NCI-H2196 (cell line): Measurements from ENCODE around the gene PPP2R5D.
"Not testable (repeated sequence)": the region's sequence is repeated elsewhere in the genome, so short reads cannot be mapped to it uniquely, and the experiment has no call there.

Source experiments
- DNase-seq: peaks from one replicate; lab custom pipeline; 2025; ENCODE audit not compliant: unreplicated experiment; lab: John Stamatoyannopoulos, UW

PPP2R5D gene

DNA sequence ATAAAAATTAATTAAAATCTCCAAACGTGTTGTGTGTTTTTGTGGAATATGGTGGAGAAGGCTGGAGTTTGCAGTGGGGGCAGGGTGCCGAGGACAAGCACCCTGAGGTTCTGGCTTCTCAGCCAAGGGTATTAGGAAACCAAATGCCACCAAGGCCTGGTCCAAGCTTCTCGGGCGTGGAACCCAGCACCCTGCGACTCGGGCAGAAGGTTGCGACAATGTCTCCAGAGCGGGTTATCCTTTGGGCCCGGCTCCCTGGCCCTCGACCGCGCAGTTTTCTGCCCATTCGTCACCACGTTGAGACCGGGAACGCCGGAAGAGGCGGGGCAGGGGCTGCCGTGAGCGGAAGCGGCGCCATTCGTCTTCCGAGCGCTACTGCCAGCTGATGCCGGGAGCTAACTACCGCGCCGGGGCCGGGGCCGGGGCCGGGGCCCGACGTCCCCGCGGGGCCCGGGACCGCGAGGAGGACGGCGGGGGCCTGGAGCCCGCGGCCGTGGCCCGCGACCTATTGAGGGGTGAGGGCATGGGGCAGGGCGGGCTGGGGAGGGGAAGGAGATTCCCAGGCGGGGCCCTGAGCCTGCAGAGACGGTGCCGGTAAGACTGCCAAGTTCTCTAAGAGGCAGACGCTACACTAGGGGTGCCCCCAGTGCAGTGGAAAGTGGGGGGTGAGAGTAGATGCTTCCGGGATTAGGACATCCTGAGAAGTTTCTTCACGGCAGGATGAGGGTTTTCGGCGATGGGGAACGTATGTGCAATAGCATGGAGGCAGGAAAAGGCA lies 37.1 kb downstream of the PPP2R5D start, which contains the start of gene RRP36:
TSS of gene RRP36 (plus strand) at position 354 of the 778 bp plus-strand sequence. CDS start at position 386, 32 bp downstream.
- peak; percentile 87 for DNase-seq

DNA sequence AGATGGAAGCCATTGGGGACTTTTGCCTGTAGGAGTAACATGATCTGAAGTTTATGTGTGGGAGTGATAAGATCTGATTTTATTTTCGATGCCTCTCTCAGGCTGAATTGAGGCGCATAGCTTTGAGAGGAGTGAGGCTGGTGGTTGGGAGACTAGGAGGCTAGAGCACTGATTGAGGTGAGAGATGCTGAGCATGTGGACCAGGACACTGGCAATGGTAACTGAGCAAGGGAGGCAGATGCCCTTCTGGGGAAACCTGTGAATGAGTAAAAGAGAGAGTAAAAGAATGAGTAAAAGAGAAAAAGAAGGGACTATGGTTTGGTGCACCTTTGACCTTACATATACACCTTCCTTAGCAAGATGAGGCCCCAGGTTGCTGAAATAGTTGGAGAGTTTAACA lies 40.1 kb downstream of the PPP2R5D start:
- DNase-seq: no peak

DNA sequence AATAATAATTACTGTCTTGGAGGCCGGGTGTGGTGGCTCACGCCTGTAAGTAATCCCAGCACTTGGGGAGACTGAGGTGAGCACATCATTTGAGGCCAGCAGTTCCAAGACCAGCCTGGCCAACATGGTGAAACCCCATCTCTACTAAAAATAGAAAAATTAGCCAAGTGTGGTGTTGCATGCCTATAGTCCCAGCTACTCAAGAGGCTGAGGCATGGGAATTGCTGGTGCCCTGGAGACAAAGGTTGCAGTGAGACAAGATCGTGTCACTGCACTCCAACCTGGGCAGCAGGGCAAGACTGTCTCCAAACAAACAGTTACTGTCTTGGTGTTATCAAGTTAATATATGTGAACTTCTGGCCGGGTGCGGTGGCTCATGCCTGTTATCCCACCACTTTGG lies 42.0 kb downstream of the PPP2R5D start:
- DNase-seq: no peak

DNA sequence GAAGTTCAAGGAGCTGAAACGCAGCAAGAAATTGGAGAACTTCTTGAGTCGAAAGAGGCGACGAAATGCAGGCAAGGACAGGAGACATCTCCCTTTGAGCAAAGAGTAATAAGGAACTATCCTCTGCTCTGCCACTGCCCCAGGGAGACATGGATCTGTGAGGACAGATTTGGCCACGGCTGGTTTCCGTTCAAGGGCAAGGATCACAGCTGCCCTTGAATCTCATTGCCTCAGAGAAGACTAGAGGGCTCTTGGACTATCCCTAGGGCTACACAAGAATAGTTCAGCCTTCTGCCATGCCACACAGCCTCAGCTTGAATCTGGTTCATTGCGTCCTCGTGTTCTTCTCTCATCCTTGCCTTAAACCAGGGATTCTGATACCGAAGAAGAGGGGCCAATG lies 44.8 kb downstream of the PPP2R5D start:
- no peak for DNase-seq

DNA sequence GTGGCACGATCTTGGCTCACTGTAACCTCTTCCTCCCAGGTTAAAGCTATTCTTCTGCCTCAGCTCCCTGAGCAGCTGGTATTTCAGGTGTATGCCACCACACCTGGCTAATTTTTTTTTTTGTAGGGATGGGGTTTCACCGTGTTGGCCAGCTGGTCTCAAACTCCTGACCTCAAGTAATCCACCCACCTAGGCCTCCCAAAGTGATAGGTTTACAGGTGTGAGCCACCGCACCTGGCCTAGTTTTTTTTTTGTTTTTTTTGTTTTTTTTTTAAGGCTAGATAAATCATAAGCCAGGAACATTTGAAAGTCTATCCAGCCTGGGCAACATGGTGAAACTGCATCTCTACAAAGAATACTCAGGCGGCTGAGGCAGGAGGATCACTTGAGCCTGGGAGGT lies 48.0 kb downstream of the PPP2R5D start:
- DNase-seq: no peak

DNA sequence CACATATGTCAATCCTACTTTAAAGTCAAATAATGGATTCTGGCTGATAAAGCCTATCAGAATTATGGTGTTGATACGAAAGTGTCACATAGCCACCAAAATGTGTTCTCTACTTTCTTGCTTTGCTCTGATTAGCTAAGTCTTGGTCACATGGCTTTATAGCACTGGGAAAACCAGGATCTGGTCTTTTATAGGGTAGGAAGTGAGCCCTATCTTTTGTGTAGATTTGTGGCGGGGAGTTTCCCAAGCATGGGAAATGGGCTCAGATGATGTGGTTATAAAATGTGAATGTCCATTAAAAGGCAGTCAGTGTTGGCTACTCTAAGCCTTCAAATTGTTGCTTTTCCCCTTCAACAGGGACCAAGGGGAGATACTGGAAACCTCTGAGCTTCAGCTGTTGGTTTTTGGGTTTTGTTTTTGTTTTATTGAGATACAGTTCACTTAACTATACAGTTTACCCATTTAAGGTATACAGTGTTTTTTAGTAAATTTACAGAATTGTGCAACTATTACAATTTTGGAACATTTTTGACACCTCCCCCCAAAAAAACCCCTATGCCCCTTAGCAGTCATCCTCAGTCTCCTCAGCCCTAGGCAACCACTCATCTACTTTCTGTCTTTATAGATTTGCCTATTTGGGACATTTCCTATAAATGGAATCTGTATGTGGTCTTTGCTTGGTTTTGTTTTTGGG lies 49.3 kb downstream of the PPP2R5D start:
- no peak for DNase-seq

DNA sequence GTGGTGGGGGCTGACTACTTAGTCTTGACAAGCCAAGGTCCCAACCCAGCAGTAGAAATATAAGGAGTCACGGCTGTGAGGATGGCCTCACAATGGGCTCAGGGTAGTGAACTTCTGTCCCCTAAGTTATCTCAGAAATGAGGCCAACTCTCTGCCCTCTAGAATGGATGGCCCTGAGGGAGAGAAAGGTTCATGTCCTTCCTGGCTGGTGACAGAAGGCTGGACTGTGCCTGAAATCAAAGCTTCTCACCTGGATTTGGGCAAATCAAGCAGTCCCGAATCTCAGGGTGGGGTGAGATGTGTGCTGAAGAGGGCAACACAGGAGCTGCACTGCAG lies 49.8 kb downstream of the PPP2R5D start:
- DNase-seq: no peak

DNA sequence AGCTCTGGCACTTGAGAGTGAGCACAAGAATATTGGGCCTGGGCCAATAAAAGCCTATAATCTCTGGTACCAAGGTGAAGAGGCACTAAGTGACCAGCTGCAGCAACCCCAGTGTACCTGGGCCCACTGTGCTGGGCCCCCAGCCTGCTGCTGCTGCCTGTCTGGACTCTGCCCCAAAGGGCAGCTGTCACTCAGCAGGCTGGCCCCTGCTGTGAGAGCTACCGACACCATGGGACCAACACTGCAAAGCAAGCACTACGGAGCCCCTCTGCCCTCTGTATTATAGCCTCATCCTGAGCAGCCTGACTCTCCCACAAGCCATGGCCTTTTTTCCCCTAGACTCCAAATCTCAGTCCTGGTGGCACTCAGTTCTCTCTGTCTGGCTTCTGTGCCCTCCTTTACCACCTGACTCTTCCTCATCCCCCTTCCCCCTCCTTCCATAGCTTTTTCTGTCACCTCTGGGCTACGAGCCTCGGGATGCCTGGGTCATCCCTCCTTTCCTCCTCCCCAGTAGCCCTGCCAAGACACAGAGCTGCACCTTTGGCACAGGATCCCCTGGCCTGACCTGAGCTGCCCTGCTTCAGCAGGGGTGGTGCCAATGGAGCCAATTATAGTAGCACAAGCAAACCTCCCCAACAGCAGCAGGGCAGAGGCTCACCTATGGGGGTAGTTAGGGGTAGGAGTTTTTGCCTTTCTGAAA lies 51.3 kb downstream of the PPP2R5D start:
- no peak for DNase-seq

DNA sequence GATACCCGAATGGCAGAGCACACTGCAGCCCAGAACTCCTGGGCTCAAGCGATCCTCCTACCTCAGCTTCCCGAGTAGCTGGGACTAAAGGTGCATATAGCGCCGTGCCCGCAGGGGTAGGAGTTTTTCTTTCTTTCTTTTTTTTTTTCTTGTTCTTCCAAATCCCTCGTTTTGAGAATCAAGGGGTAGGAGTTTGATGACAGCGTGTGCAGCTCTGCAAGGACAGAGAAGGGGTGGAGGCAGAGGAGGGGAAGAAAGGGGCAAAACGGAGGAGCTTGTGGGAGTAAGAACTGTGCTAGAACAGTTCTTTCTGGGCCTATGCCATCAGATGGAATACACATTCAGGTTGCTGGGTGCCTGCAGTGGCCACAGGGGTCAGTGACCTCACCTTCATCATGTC lies 52.3 kb downstream of the PPP2R5D start:
- no peak for DNase-seq

DNA sequence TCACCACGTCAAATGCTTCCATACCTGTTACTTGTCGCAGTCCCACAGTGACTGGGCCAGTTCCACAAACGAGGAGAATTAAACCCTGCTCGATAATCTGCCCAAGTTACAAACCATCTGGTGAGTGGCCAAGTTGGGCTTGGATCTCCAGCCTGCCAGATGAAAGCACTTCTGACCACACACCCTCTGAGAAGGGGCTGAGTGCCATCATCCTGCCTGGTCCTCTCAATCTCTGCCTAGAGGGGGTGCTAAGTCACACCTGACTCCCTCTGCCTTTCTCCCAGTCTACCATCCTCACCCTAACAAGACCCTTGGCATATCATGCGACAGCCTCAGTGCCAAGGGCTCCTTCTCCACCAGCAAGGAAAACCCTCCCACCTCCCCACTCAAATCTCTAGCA lies 52.8 kb downstream of the PPP2R5D start:
- DNase-seq: no peak

DNA sequence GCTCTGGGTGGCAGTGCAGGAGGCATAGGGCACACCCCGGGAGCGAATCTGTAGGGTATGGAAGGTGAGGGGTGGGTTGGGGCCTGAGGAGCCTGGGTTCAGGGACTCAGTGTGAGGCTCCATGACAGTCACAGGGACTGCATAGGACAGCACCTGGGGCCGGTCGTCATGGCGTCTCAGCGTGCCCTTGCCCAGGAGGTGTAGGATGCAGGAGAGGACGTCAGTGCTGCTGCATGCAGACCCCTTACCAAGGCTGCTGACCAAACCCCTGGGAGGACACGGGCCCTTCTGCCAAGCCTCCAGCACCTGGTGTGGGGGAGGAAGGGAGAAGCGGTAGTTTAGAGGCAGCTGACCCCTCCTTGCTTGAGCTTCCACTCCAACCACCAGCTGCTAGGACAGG lies 53.3 kb downstream of the PPP2R5D start:
- no peak for DNase-seq

DNA sequence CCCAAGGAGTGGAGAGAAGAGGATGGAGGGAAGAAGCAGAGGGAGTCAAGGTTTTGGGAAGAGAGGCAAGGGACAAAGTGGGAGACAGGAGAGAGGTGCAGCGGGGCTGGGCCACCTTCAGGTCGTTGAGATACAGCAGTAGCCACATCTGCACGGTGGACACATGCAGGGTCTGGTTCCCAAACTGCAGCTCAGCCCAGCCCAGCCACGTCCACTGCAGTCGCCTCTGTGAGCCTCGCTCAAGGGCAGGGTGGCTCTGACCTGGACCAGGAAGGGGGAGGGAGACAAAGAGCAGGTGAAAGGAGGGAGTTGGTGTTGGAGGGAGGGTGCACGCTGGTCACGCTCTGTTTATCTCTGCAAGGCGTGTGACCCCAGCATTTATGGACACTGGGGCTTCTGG lies 54.4 kb downstream of the PPP2R5D start:
- DNase-seq: no peak

DNA sequence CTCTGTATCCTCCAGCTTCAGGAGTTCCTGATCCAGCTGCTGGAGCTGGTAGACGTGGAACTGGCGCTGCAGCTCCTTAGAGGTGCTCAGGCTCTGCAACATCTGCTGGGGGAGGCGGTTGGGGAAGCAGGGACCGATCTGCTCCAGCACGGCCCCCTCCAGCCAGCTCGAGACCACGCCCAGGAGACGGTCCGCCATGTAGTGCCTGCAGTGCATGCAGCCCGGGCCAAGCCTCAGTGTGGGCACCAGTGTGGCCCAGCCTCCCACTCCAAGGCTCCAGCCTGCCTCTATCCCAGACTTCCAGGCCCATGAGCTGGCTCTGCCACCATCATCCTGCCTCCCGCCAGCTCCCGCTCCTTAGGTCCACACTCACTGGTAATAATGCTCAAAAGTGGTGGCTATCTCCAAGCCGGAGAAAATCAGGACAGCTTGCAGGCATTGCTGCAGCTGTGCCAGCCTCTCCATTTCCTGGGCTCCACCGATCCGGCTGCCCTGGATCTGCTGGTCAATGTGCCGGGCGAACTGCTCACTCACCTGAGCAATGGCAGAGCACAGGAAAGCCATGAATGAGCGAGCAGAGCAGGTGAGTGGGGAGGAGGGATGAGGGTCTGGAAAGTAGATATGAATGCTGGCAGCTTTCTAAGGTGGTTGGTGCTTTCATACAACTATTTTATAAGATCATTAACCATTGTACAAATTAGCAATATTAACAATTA lies 56.3 kb downstream of the PPP2R5D start:
- DNase-seq: no peak

DNA sequence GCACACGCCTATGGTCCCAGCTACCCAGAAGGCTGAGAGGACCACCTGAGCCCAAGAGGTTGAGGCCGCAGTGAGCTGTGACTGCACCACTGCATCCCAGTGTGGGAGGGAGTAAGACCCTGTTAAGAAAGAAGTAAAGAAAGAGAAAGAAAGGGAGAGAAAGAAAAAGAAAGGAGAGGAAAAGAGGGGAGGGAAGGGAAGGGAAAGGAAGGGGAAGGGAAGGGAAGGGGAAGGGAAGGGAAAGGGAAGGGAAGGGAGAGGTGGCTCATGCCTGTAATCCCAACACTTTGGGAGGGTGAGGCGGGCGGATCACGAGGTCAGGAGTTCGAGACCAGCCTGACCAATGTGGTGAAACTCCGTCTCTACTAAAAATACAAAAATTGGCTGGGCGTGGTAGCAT lies 57.1 kb downstream of the PPP2R5D start:
- not testable (repeated sequence) for DNase-seq

DNA sequence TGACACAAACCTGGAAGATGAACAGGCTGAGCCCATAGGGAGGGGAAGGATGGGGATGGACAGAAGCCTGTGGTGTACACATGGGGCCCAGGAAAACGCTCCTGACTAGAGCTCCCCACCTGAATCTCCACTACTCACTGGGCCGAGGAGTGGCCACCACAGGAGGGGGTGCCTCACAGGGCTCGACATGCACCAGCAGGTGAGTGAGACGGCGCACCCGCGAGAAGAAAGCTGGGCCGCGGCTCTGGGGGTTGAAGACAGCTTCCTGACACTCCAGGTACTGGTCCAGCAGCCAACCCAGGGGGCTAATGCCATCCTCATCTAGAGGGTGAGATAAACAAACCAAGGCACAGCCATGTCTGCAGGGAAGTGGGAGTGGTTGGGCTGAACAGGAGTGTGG lies 58.9 kb downstream of the PPP2R5D start:
- no peak for DNase-seq

DNA sequence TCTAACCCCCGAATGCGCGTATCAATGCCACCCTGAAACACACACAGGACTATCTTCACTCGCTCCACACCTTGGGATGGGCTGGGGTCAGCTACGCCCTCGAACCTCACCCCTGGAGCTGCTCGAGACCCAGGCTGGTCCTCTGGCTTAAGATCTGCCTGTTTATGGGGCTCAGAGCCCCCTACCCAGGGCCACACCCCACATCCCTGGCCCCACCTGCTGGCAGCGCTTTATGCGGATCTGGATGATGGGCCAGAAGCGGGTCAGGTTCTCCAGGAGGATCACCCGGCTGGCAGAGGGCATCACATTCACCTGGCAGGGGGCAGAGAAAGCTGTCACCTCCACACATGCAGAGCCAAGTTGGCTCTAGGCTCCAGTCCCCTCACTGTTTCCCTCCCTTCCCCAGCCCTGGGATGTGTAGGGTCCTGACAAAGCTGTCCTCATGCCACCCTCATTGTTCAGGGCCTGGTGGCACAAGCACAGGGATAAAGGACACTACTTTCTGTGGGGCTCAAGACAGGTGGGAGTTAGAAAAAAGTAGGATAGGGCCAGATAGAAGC lies 61.1 kb downstream of the PPP2R5D start:
- DNase-seq: no peak

DNA sequence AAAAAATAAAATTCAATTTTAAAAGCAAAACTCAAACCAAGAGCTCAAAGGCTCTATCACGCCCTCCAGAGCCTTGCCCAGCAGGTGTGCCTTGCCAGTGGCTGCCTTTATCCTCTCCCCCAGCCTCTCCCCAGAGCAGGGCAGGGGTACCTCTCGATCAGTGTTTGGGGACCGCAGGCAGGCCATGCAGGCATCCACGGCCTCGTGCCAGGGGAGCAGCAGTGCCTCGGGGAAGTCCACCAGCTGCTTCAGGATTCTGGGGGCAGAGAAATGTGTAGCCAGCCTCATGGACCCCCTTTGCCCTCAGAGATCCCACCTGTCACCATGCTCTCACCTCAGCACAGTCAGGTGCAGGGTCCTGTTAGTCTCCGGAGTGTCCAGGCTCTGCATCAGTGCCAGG lies 63.6 kb downstream of the PPP2R5D start:
- DNase-seq: no peak

DNA sequence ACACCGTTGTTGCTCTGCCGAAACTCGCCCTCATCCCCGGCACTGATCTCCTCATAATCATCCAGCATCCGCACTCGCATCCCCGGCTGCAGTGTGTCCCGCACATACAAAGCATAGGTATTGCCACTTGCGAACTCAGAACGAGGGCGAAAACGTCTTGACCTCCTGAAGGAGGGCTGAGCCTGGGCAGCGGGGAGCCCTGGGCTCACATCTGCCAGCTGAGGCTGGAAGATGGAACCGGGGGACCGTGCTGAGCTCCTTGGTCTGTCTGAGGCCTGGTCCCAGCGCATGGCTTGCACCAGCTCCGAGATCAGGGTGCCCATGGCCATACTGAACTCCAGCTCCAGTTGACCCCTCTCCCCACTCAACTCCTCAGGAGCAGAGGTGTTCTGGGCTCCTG lies 66.6 kb downstream of the PPP2R5D start:
- DNase-seq: no peak

DNA sequence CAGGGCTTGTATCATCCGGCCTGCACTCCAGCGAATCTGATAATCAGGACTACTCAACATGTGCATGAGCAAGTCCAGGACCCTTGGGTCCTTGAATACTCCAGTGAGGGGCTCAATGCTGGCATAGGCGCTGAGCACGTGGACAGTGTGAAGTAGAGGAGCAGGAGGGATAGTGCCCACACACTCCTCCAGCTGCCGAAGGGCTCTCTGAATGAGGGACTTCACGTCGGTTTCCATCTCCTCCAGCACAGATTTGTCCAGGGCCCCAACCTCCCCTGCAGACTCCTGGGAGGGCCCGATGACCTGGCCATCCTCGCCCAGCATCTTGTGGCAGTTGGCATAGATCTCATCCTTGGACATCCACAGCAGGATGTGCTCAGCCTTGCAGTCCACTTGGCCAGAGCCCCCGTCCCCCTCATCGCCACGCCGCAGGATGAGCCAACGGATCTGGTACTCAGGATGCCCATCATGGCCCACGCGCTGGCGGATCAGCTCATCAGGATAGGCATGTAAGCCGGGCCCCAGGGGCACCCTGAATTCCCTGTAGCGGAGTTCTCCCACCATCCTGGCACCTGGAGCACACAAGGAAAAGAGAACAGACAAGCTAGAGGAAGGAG lies 68.0 kb downstream of the PPP2R5D start:
- no peak for DNase-seq

DNA sequence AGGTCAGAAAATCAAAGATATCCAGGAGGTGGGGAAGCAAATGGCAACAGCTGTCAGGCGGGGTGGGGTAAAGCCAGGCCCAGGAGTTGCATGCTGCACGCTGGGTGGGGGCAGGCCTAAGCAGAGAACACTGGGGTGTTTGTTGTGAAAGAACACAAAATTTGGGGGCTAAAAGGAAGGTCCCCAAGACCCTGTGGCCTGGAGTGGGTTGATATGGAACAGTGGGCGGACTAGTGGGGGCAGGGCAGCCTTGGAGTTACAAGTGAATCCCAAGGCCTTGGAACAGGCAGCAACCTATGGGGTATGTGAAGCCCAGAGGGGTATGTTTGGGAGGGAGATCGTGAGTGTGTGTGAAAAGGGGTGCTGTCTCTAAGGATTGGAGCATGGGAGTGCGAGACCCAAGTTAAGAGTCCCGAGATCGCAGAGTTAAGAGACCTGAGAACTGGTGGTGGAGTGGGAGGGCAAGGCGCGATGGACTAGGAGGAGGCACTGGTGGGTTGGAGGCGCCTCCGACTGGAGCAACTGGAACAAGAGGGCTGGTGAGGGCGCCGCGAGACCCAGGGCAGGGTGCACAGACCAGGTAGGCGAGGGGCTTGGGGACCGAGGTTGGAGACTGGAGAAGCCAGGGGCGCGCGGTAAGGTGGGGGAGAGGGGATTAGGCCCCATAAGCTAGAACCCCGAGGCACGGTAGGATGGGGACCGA lies 68.6 kb downstream of the PPP2R5D start:
- DNase-seq: no peak
